ENCODE data around the gene CHCHD3.

GRCh38 chr7:132953468-132953867 lies 128.4 kb downstream of the CHCHD3 start:
- TF ChIP-seq CTCF (IDR thresholded peaks at IDR 0.05) (no peak), EZH2phosphoT487 (IDR thresholded peaks at IDR 0.05) (no peak), EZH2 (IDR thresholded peaks at IDR 0.05) (no peak)
